HCT116 (cell line): ENCODE measurements around the gene TIMM10. TPM values are rescaled to one million over a fixed set of nuclear protein-coding genes. Genes with fewer than 3 reads are reported as not detected.

Experiments
- ATAC-seq: fragments of 200-7000 bp; cut with Tn5 transposase; 2 replicates; pipeline ENCODE4 v1.9.1; 2020; ENCODE audit warnings: mild to moderate bottlenecking, moderate library complexity
- BruUV-seq: library from RNA; stranded (reverse); fragments of 400-500 nt; replicated peaks from 2 replicates; lab custom pipeline; 2021; lab: Mats Ljungman, UMichigan
- CTCF ChIA-PET: fragments of 300-600 bp; sonication (Branson Sonifier 250); formaldehyde crosslinking; loops from one replicate; lab custom pipeline; 2021; ENCODE audit warnings: antibody characterized with exemption; lab: Charles Lee
- POLR2A ChIA-PET: fragments of 300-600, 350-600 bp; sonication (Branson Sonifier 250); formaldehyde crosslinking; loops from one replicate; lab custom pipeline; 2021; ENCODE audit warnings: antibody characterized with exemption; lab: Charles Lee
- RAD21 ChIA-PET, 2 experiments: fragments of 300-600 bp; sonication (Branson Sonifier 250); formaldehyde crosslinking; loops; one replicate each; lab custom pipeline; 2023; ENCODE audit warnings: low total read pairs in 2 of 2; ENCODE audit not compliant: uncharacterized antibody in 2 of 2, unreplicated experiment in 2 of 2, low non-redundant PET in 1 of 2; lab: Charles Lee
- DNase-seq: peaks from one replicate; pipeline ENCODE4 v3.0.0-alpha.2; 2010; ENCODE audit warnings: low read depth, low spot score
- H2AFZ ChIP-seq: fragments of 200-600 bp; shearing (Covaris generic), sonication (generic); 2 replicates; pipeline ENCODE4 v1.6.1; 2017; ENCODE audit warnings: low read depth, mixed run types, mixed read lengths, antibody characterized with exemption, low read length; ENCODE audit not compliant: poor library complexity, severe bottlenecking
- H3K27ac ChIP-seq: 2 replicates; pipeline ENCODE4 v1.5.1; 2012; ENCODE audit warnings: low read depth, low read length
- H3K27me3 ChIP-seq: fragments of 200-600 bp; sonication (generic); 2 replicates; pipeline ENCODE4 v1.6.1; 2016; ENCODE audit warnings: mixed run types, low read length, mixed read lengths; ENCODE audit not compliant: insufficient read depth
- H3K36me3 ChIP-seq, 2 experiments: fragments of 200-500 bp in 1 of 2; fragments of 200-600 bp in 1 of 2; sonication (Bioruptor generic) in 1 of 2; sonication (generic) in 1 of 2; 2 replicates each; pipeline versions ENCODE4 v1.5.1 to v1.6.1; 2014 to 2016; ENCODE audit warnings: low read length in 2 of 2, inconsistent platforms in 1 of 2, mixed read lengths in 1 of 2, mixed run types in 1 of 2; ENCODE audit not compliant: insufficient read depth in 2 of 2, control insufficient read depth in 1 of 2
- H3K4me1 ChIP-seq, 2 experiments: fragments of 200-600 bp in 1 of 2; sonication (generic) in 1 of 2; 2 replicates each; pipeline versions ENCODE4 v1.5.1 to v1.6.1; 2012 to 2017; ENCODE audit warnings: low read length in 2 of 2, inconsistent platforms in 1 of 2, mild to moderate bottlenecking in 1 of 2, mixed read lengths in 1 of 2, mixed run types in 1 of 2, moderate library complexity in 1 of 2; ENCODE audit not compliant: insufficient read depth in 2 of 2, control insufficient read depth in 1 of 2
- H3K4me2 ChIP-seq: fragments of 200-600 bp; sonication (generic); 2 replicates; pipeline ENCODE4 v1.6.1; 2017; ENCODE audit warnings: mixed run types, low read length, mixed read lengths
- H3K4me3 ChIP-seq, 2 experiments: fragments of 200-600 bp in 1 of 2; sonication (generic) in 1 of 2; replicated peaks in 1 of 2; 2 replicates each; pipeline ENCODE4 v1.5.1; 2011 to 2016; ENCODE audit warnings: low read length in 2 of 2, control low read depth in 1 of 2, low read depth in 1 of 2, mild to moderate bottlenecking in 1 of 2, mixed read lengths in 1 of 2, mixed run types in 1 of 2
- H3K79me2 ChIP-seq: fragments of 200-600 bp; sonication (generic); 2 replicates; pipeline ENCODE4 v1.6.1; 2017; ENCODE audit warnings: mild to moderate bottlenecking, mixed run types, low read length, moderate library complexity, mixed read lengths; ENCODE audit not compliant: insufficient read depth
- H3K9ac ChIP-seq: fragments of 200-600 bp; sonication (generic); 2 replicates; pipeline ENCODE4 v1.6.1; 2016; ENCODE audit warnings: low read length, mixed read lengths
- H3K9me2 ChIP-seq: fragments of 200-600 bp; sonication (generic), shearing (Covaris generic); 2 replicates; pipeline ENCODE4 v1.6.1; 2017; ENCODE audit warnings: mixed run types, mild to moderate bottlenecking, moderate library complexity; ENCODE audit not compliant: insufficient read depth
- H3K9me3 ChIP-seq, 2 experiments: fragments of 200-500 bp in 1 of 2; fragments of 200-600 bp in 1 of 2; sonication (Bioruptor generic) in 1 of 2; sonication (generic) in 1 of 2; 2 replicates each; pipeline ENCODE4 v1.6.1; 2014 to 2017; ENCODE audit warnings: low read length in 2 of 2, mixed read lengths in 2 of 2, inconsistent platforms in 1 of 2, low read depth in 1 of 2, mild to moderate bottlenecking in 1 of 2, mixed run types in 1 of 2, moderate library complexity in 1 of 2; ENCODE audit not compliant: control insufficient read depth in 1 of 2, insufficient read depth in 1 of 2
- H4K20me1 ChIP-seq: fragments of 200-600 bp; sonication (generic), shearing (Covaris generic); 2 replicates; pipeline ENCODE4 v1.6.1; 2017; ENCODE audit warnings: mixed run types, mild to moderate bottlenecking, moderate library complexity; ENCODE audit not compliant: insufficient read depth
- ATF3 ChIP-seq: IDR thresholded peaks from 2 replicates; pipeline ENCODE4 v1.6.1; 2012
- CTCF ChIP-seq, 3 experiments: fragments of 200-600 bp in 1 of 3; sonication (generic) in 1 of 3; IDR thresholded peaks in 2 of 3; conservative IDR thresholded peaks in 1 of 3; 2 replicates each; pipeline ENCODE4 v1.5.1; 2012 to 2017; ENCODE audit warnings: low read depth in 2 of 3, low read length in 2 of 3, antibody characterized with exemption in 1 of 3, borderline replicate concordance in 1 of 3, control low read depth in 1 of 3, mild to moderate bottlenecking in 1 of 3, mixed read lengths in 1 of 3, mixed run types in 1 of 3, moderate library complexity in 1 of 3; ENCODE audit not compliant: insufficient read depth in 1 of 3
- EGR1 ChIP-seq: IDR thresholded peaks from 2 replicates; pipeline ENCODE4 v1.6.1; 2012; ENCODE audit warnings: low read depth
- ELF1 ChIP-seq: IDR thresholded peaks from 2 replicates; pipeline ENCODE4 v1.6.1; 2012; ENCODE audit warnings: low read depth, borderline replicate concordance
- EZH2 ChIP-seq: fragments of 200-600 bp; sonication (generic); IDR thresholded peaks from 2 replicates; pipeline ENCODE4 v1.6.1; 2017; ENCODE audit warnings: antibody characterized with exemption, mixed run types
- EZH2phosphoT487 ChIP-seq: fragments of 200-600 bp; IDR thresholded peaks from 2 replicates; pipeline ENCODE4 v1.6.1; 2018; ENCODE audit warnings: antibody characterized with exemption, borderline replicate concordance
- FOSL1 ChIP-seq: IDR thresholded peaks from 2 replicates; pipeline ENCODE4 v1.6.1; 2012; ENCODE audit warnings: low read depth
- JUND ChIP-seq: IDR thresholded peaks from 2 replicates; pipeline ENCODE4 v1.6.1; 2012
- MAX ChIP-seq: IDR thresholded peaks from 2 replicates; pipeline ENCODE4 v1.6.1; 2012
- POLR2A ChIP-seq: IDR thresholded peaks from 2 replicates; pipeline ENCODE4 v1.7.0; 2011; ENCODE audit warnings: borderline replicate concordance; ENCODE audit not compliant: insufficient read depth, insufficient read length; ENCODE audit errors: extremely low read depth
- POLR2AphosphoS5 ChIP-seq: IDR thresholded peaks from 2 replicates; pipeline ENCODE4 v1.6.1; 2011; ENCODE audit warnings: mild to moderate bottlenecking, low read depth, low read length, moderate library complexity
- RAD21 ChIP-seq: IDR thresholded peaks from 2 replicates; pipeline ENCODE4 v1.6.1; 2012; ENCODE audit warnings: low read depth, mild to moderate bottlenecking
- SIN3A ChIP-seq: IDR thresholded peaks from 2 replicates; pipeline ENCODE4 v1.6.1; 2012; ENCODE audit warnings: low read depth
- SP1 ChIP-seq: IDR thresholded peaks from 2 replicates; pipeline ENCODE4 v1.6.1; 2012; ENCODE audit warnings: low read depth
- SRF ChIP-seq: IDR thresholded peaks from 2 replicates; pipeline ENCODE4 v1.6.1; 2012; ENCODE audit warnings: low read depth
- TCF7L2 ChIP-seq: IDR thresholded peaks from 2 replicates; pipeline ENCODE4 v1.7.0; 2011; ENCODE audit warnings: borderline replicate concordance, inconsistent platforms; ENCODE audit not compliant: insufficient read depth, insufficient read length; ENCODE audit errors: extremely low read depth
- YY1 ChIP-seq: IDR thresholded peaks from 2 replicates; pipeline ENCODE4 v1.6.1; 2011; ENCODE audit warnings: low read length, low read depth, moderate library complexity, mild to moderate bottlenecking; ENCODE audit not compliant: insufficient replicate concordance; ENCODE audit errors: extremely low read depth
- ZNF274 ChIP-seq: fragments of 200-500 bp; sonication (Bioruptor generic); IDR thresholded peaks from 2 replicates; pipeline ENCODE4 v1.6.1; 2014; ENCODE audit warnings: mild to moderate bottlenecking, low read depth, low read length, inconsistent platforms
- intact Hi-C: fragments of 100-400 bp; cut with micrococcal nuclease; formaldehyde crosslinking; loops from 2 replicates; pipeline ENCODE4 v1.10.0; 2022
- total RNA-seq: library from RNA; stranded (reverse); gene quantifications from one replicate; pipeline ENCODE4 v1.2.1, GENCODE V29; 2021; ENCODE audit not compliant: unreplicated experiment
- TF ChIP-seq, protein P1 (sequence below): IDR thresholded peaks from 2 replicates; pipeline ENCODE4 v1.6.1; 2011; ENCODE audit warnings: mild to moderate bottlenecking, low read length, moderate library complexity; ENCODE audit not compliant: insufficient replicate concordance; ENCODE audit errors: extremely low read depth

TIMM10 gene
- total RNA-seq, 1 experiment from 2014 or later = 65.6 TPM

GRCh38 chr11:57487920-57488659, 42.5 kb downstream of the TIMM10 start:
- no peaks in the 10 kb centered on the region for H3K9me2 ChIP-seq
- H3K9me3 ChIP-seq = no peaks in the 10 kb centered on the region
- CTCF ChIA-PET = no interaction called here
- BruUV-seq = no TSS peak
- no peak for ATAC-seq
- H3K4me1 ChIP-seq = peaks cover 0 to 1% of the 10 kb centered on the region in 2 experiments; a peak in 1 of 4 replicates
- H3K9ac ChIP-seq = no peak overlapping the region
- H3K4me3 ChIP-seq = no peak overlapping the region
- H3K4me2 ChIP-seq = no peak overlapping the region
- no peak overlapping the region for H2AFZ ChIP-seq
- H3K27ac ChIP-seq = no peak overlapping the region
- H4K20me1 ChIP-seq = no peaks in the 10 kb centered on the region
- no peaks in the 10 kb centered on the region for H3K79me2 ChIP-seq
- no peaks in the 10 kb centered on the region for H3K36me3 ChIP-seq
- RAD21 ChIA-PET = no interaction called here
- TF ChIP-seq FOSL1 (no peak), EZH2phosphoT487 (no peak), SP1 (no peak), MAX (no peak), TCF7L2 (no peak), SRF (no peak), YY1 (no peak), POLR2AphosphoS5 (no peak), CTCF (IDR thresholded peaks at IDR 0.05 in 2 of 3, conservative IDR thresholded peaks at IDR 0.05 in 1 of 3; ENCODE audit: borderline replicate concordance in 1 of 3, insufficient read depth in 1 of 3, low read depth in 2 of 3, low read length in 2 of 3) (no peak), SIN3A (no peak), ZNF274 (no peak), ELF1 (no peak), POLR2A (no peak), EZH2 (no peak), RAD21 (no peak), JUND (no peak), EGR1 (no peak), ATF3 (no peak)
- TF ChIP-seq, protein P1, sequence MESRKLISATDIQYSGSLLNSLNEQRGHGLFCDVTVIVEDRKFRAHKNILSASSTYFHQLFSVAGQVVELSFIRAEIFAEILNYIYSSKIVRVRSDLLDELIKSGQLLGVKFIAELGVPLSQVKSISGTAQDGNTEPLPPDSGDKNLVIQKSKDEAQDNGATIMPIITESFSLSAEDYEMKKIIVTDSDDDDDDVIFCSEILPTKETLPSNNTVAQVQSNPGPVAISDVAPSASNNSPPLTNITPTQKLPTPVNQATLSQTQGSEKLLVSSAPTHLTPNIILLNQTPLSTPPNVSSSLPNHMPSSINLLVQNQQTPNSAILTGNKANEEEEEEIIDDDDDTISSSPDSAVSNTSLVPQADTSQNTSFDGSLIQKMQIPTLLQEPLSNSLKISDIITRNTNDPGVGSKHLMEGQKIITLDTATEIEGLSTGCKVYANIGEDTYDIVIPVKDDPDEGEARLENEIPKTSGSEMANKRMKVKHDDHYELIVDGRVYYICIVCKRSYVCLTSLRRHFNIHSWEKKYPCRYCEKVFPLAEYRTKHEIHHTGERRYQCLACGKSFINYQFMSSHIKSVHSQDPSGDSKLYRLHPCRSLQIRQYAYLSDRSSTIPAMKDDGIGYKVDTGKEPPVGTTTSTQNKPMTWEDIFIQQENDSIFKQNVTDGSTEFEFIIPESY = no peak
- TF ChIP-seq, all 23 proteins: peak for 0
- no peaks in the 10 kb centered on the region for H3K27me3 ChIP-seq
- intact Hi-C loops = no loop called here
- POLR2A ChIA-PET = no interaction called here
- DNase-seq = no peak
